ENCODE measurements around the gene TMEM191C. TPM values are rescaled to one million over a fixed set of nuclear protein-coding genes. Genes with fewer than 3 reads are reported as not detected.

The TMEM191C gene
- total RNA-seq, 1 donor from 2014 or later, result 0.78 TPM

Other genes with a start within 250 kb of the TMEM191C start
- gene RIMBP3B, start 83.6 kb upstream of the TMEM191C start, total RNA-seq, result 0.08 TPM
- 2.1 TPM for gene HIC2, start 50.0 kb upstream of the TMEM191C start, total RNA-seq
- 0.05 TPM for gene RIMBP3C, start 84.1 kb downstream of the TMEM191C start, total RNA-seq
- gene UBE2L3, start 100.3 kb downstream of the TMEM191C start, total RNA-seq, result 16.5 TPM
- gene YDJC, start 162.6 kb downstream of the TMEM191C start, total RNA-seq, result 10.0 TPM
- 0.45 TPM for gene CCDC116, start 165.4 kb downstream of the TMEM191C start, total RNA-seq
- gene SDF2L1, start 174.9 kb downstream of the TMEM191C start, total RNA-seq, result 99.1 TPM
- 18.1 TPM for gene PPIL2, start 198.6 kb downstream of the TMEM191C start, total RNA-seq

Measured in left lobe of liver (tissue), 1 donor.